ENCODE data around the gene LRCH4.
"Not testable (repeated sequence)": the region's sequence is repeated elsewhere in the genome, so short reads cannot be mapped to it uniquely, and the experiment has no call there.

LRCH4 gene

GRCh38 chr7:100563100-100563564 is 22.8 kb downstream of the LRCH4 start:
- H3K36me3 ChIP-seq (ENCODE audit: insufficient read depth, low read length) = no peaks in the 10 kb centered on the region
- H3K9ac ChIP-seq (ENCODE audit: low read depth, low read length) = no peak overlapping the region
- WGBS = 96% methylated on average over 8 of the region's 8 CpGs

GRCh38 chr7:100562195-100563099 is 23.5 kb downstream of the LRCH4 start:
- H3K27me3 ChIP-seq (ENCODE audit: insufficient read depth, low read length) = no peaks in the 10 kb centered on the region
- H3K36me3 ChIP-seq (ENCODE audit: insufficient read depth, low read length) = no peaks in the 10 kb centered on the region
- no peak overlapping the region for H3K4me3 ChIP-seq (ENCODE audit: low read length)
- no peak overlapping the region for H3K9ac ChIP-seq (ENCODE audit: low read depth, low read length)
- H3K27ac ChIP-seq (ENCODE audit: low read depth, low read length) = no peak overlapping the region
- no peaks in the 10 kb centered on the region for H3K9me3 ChIP-seq (ENCODE audit: insufficient read depth, low read depth, low read length)
- 93% methylated on average over 26 of the region's 26 CpGs for WGBS
- H3K4me1 ChIP-seq (ENCODE audit: insufficient read depth, low read length) = peaks cover 1% of the 10 kb centered on the region; the same call in 1 of the 2 replicates

More at GRCh38 chr7:100563100-100563564, 22.8 kb downstream of the LRCH4 start:
- Histone ChIP-seq H3K9me3 (ENCODE audit: insufficient read depth, low read depth, low read length) (no peaks in the 10 kb centered on the region), H3K27ac (ENCODE audit: low read depth, low read length) (no peak overlapping the region), H3K4me1 (ENCODE audit: insufficient read depth, low read length) (peaks cover 4% of the 10 kb centered on the region; the same call in 1 of the 2 replicates), H3K4me3 (ENCODE audit: low read length) (no peak overlapping the region), H3K27me3 (ENCODE audit: insufficient read depth, low read length) (no peaks in the 10 kb centered on the region)

GRCh38 chr7:100561491-100562194 is 24.3 kb downstream of the LRCH4 start:
- H3K4me3 ChIP-seq (ENCODE audit: low read length) = no peak overlapping the region
- H3K27ac ChIP-seq (ENCODE audit: low read depth, low read length) = no peak overlapping the region
- no peaks in the 10 kb centered on the region for H3K27me3 ChIP-seq (ENCODE audit: insufficient read depth, low read length)
- no peaks in the 10 kb centered on the region for H3K4me1 ChIP-seq (ENCODE audit: insufficient read depth, low read length)
- no peaks in the 10 kb centered on the region for H3K9me3 ChIP-seq (ENCODE audit: insufficient read depth, low read depth, low read length)
- H3K9ac ChIP-seq (ENCODE audit: low read depth, low read length) = no peak overlapping the region
- 96% methylated on average over 12 of the region's 12 CpGs for WGBS
- H3K36me3 ChIP-seq (ENCODE audit: insufficient read depth, low read length) = no peaks in the 10 kb centered on the region

DNA sequence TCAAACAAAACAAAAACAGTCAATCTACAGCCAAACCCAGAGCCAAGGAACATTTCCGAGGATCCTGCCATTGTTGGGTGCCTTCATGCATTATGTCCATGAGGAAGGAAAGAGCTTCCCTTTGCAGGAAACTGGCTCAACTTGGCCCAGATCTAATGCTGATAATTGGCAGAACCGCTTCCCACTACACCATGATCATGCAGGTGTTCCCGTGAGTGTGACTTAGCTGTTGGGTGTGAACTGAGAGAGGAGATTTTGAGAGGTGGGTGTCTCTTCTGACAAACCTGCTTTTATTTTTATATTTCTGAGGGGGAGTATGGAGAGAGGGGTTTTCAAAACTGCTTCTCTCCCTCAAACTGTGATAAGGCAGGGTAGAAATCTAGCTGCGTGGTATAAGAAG is 26.8 kb downstream of the LRCH4 start:
- Histone ChIP-seq H3K9ac (ENCODE audit: low read depth, low read length) (no peak overlapping the region), H3K36me3 (ENCODE audit: insufficient read depth, low read length) (peaks cover 13% of the 10 kb centered on the region), H3K4me1 (ENCODE audit: insufficient read depth, low read length) (no peaks in the 10 kb centered on the region), H3K9me3 (ENCODE audit: insufficient read depth, low read depth, low read length) (no peaks in the 10 kb centered on the region), H3K4me3 (ENCODE audit: low read length) (no peak overlapping the region), H3K27me3 (ENCODE audit: insufficient read depth, low read length) (no peaks in the 10 kb centered on the region), H3K27ac (ENCODE audit: low read depth, low read length) (no peak overlapping the region)
- 94% methylated on average over 4 of the region's 4 CpGs for whole genome bisulfite sequencing

GRCh38 chr7:100556541-100556940 is 29.4 kb downstream of the LRCH4 start:
- no peak overlapping the region for H3K27ac ChIP-seq (ENCODE audit: low read depth, low read length)
- H3K4me1 ChIP-seq (ENCODE audit: insufficient read depth, low read length) = no peaks in the 10 kb centered on the region
- 93% methylated on average over 4 of the region's 4 CpGs for WGBS
- no peak overlapping the region for H3K4me3 ChIP-seq (ENCODE audit: low read length)
- H3K9me3 ChIP-seq (ENCODE audit: insufficient read depth, low read depth, low read length) = no peaks in the 10 kb centered on the region
- H3K36me3 ChIP-seq (ENCODE audit: insufficient read depth, low read length) = peaks cover 15% of the 10 kb centered on the region
- H3K27me3 ChIP-seq (ENCODE audit: insufficient read depth, low read length) = no peaks in the 10 kb centered on the region
- no peak overlapping the region for H3K9ac ChIP-seq (ENCODE audit: low read depth, low read length)

DNA sequence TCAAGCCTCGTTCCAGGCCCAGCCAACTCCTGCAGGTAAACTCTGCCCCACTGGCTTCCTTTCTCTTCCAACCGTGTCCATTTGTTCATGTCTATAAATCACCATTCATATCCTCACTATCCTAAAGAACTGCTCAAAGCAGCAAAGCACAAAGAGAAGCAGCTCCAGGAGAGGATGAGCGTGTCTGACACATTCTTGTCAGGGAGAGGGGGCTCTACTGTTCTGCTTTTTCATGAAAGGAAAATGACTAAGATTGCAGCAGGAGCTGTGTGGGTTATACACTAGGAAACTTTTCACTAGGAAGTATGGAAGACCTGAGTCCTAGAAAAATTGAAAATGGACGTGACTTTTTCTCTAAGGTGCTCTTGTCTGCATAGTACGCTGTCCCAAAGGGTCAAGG is 30.2 kb downstream of the LRCH4 start:
- Histone ChIP-seq H3K9ac (ENCODE audit: low read depth, low read length) (no peak overlapping the region), H3K27me3 (ENCODE audit: insufficient read depth, low read length) (no peaks in the 10 kb centered on the region), H3K9me3 (ENCODE audit: insufficient read depth, low read depth, low read length) (no peaks in the 10 kb centered on the region), H3K36me3 (ENCODE audit: insufficient read depth, low read length) (peaks cover 16% of the 10 kb centered on the region), H3K27ac (ENCODE audit: low read depth, low read length) (no peak overlapping the region), H3K4me1 (ENCODE audit: insufficient read depth, low read length) (no peaks in the 10 kb centered on the region), H3K4me3 (ENCODE audit: low read length) (no peak overlapping the region)
- WGBS = 93% methylated on average over 5 of the region's 5 CpGs

DNA sequence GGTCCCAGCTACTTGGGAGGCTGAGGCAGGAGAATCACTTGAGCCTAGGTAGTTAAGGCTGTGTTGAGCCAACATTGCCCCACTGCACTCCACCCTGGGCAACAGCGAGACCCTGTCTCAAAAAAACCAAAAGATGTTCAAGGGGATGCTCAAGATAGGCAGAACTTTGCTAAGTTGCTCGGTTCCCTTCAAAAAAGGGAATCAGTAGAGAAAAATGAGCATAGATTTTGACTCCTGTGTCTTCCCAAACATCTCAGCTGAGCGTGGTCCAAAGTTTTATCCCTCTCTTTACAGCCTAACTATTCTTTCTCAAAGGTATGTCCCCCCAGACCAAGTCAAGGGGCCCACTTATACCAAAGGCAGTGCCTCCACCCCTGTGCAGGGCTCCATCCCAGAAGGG is 32.9 kb downstream of the LRCH4 start:
- H3K36me3 ChIP-seq (ENCODE audit: insufficient read depth, low read length) = peaks cover 28% of the 10 kb centered on the region

GRCh38 chr7:100552532-100552931 is 33.4 kb downstream of the LRCH4 start:
- no peak overlapping the region for H3K9ac ChIP-seq (ENCODE audit: low read depth, low read length)
- WGBS = 95% methylated on average over 2 of the region's 2 CpGs
- no peaks in the 10 kb centered on the region; the same call in 1 of the 2 replicates for H3K4me1 ChIP-seq (ENCODE audit: insufficient read depth, low read length)
- H3K9me3 ChIP-seq (ENCODE audit: insufficient read depth, low read depth, low read length) = no peaks in the 10 kb centered on the region
- H3K27ac ChIP-seq (ENCODE audit: low read depth, low read length) = no peak overlapping the region
- peaks cover 28% of the 10 kb centered on the region for H3K36me3 ChIP-seq (ENCODE audit: insufficient read depth, low read length)
- H3K27me3 ChIP-seq (ENCODE audit: insufficient read depth, low read length) = no peaks in the 10 kb centered on the region
- H3K4me3 ChIP-seq (ENCODE audit: low read length) = no peak overlapping the region

More for the DNA sequence above, 32.9 kb downstream of the LRCH4 start:
- H3K27ac ChIP-seq (ENCODE audit: low read depth, low read length) = no peak overlapping the region
- WGBS = 93% methylated on average over 3 of the region's 3 CpGs
- H3K9me3 ChIP-seq (ENCODE audit: insufficient read depth, low read depth, low read length) = no peaks in the 10 kb centered on the region
- H3K4me3 ChIP-seq (ENCODE audit: low read length) = no peak overlapping the region
- no peak overlapping the region for H3K9ac ChIP-seq (ENCODE audit: low read depth, low read length)
- no peaks in the 10 kb centered on the region for H3K4me1 ChIP-seq (ENCODE audit: insufficient read depth, low read length)
- no peaks in the 10 kb centered on the region for H3K27me3 ChIP-seq (ENCODE audit: insufficient read depth, low read length)

DNA sequence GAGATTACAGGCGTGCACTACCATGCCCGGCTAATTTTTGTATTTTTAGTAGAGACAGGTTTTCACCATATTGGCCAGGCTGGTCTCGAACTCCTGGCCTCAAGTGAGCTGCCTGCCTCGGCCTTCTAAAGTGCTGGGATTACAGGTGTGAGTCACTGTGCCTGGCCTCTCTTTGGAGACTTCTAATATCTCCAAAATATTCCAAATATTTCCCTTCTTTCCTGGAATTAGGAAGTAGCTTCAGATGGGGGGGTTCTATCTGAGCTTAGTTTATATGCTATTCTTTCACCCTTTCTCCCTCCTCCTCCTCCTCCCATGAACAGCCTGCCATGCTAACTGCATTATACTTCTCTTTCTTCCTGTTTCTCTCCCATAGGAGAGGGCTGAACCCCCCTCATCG is 37.5 kb downstream of the LRCH4 start:
- not testable (repeated sequence) for H3K9ac ChIP-seq (ENCODE audit: low read depth, low read length); H3K27me3 ChIP-seq (ENCODE audit: insufficient read depth, low read length); H3K27ac ChIP-seq (ENCODE audit: low read depth, low read length); H3K9me3 ChIP-seq (ENCODE audit: insufficient read depth, low read depth, low read length); H3K4me3 ChIP-seq (ENCODE audit: low read length)
- WGBS = 92% methylated on average over 5 of the region's 5 CpGs
- peaks cover 37% of the 10 kb centered on the region for H3K4me1 ChIP-seq (ENCODE audit: insufficient read depth, low read length)
- H3K36me3 ChIP-seq (ENCODE audit: insufficient read depth, low read length) = peaks cover 14% of the 10 kb centered on the region

GRCh38 chr7:100547872-100548271 is 38.1 kb downstream of the LRCH4 start:
- no peaks in the 10 kb centered on the region for H3K27me3 ChIP-seq (ENCODE audit: insufficient read depth, low read length)
- peak overlapping the region; percentile 19; the same call in 1 of the 2 replicates for H3K27ac ChIP-seq (ENCODE audit: low read depth, low read length)
- peaks cover 13% of the 10 kb centered on the region for H3K36me3 ChIP-seq (ENCODE audit: insufficient read depth, low read length)
- H3K9ac ChIP-seq (ENCODE audit: low read depth, low read length) = no peak overlapping the region
- no peaks in the 10 kb centered on the region for H3K9me3 ChIP-seq (ENCODE audit: insufficient read depth, low read depth, low read length)
- WGBS = 75% methylated on average over 2 of the region's 2 CpGs
- H3K4me1 ChIP-seq (ENCODE audit: insufficient read depth, low read length) = peaks cover 39% of the 10 kb centered on the region
- no peak overlapping the region for H3K4me3 ChIP-seq (ENCODE audit: low read length)
